ENCODE results near the gene MT1F.
"Not testable (repeated sequence)": the region's sequence is repeated elsewhere in the genome, so short reads cannot be mapped to it uniquely, and the experiment has no call there.

MT1F gene

DNA sequence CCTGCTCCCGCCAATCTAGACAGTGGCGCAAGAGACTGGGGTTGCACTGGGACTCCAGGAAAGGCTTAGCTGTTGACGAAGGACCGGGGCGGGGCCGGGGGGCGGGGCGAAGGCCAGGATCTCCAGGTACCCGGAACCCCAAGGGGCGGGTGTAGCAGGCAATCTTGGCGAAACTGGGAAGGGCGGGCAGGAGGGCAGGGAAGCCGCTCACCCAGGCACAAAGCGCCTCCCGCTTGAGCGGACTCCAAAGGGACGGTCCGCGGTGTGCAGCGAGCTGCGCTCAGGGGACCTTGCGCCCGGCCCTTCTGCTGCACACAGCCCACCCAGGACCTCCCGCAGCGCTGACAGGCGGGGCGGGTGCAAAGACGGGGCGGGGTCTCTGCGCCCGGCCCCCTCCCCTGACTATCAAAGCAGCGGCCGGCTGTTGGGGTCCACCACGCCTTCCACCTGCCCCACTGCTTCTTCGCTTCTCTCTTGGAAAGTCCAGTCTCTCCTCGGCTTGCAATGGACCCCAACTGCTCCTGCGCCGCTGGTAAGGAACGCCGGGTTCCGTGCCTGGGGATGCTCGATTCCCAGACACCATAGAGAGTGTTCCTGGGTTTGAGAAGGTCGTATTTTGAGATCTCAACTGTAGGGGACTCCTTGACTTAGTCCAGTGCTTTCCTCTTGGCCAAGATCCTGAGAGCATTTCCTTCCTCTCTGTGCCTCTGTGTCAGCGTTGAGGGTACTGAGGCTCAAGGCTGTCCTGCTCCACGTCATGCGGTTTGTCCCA is at the start of gene MT1F:
Gene MT1F, plus strand, starts transcription at position 405 of the 772 bp plus-strand sequence. Its CDS starts 100 bp downstream, at position 505.
- no peak for DNase-seq

DNA sequence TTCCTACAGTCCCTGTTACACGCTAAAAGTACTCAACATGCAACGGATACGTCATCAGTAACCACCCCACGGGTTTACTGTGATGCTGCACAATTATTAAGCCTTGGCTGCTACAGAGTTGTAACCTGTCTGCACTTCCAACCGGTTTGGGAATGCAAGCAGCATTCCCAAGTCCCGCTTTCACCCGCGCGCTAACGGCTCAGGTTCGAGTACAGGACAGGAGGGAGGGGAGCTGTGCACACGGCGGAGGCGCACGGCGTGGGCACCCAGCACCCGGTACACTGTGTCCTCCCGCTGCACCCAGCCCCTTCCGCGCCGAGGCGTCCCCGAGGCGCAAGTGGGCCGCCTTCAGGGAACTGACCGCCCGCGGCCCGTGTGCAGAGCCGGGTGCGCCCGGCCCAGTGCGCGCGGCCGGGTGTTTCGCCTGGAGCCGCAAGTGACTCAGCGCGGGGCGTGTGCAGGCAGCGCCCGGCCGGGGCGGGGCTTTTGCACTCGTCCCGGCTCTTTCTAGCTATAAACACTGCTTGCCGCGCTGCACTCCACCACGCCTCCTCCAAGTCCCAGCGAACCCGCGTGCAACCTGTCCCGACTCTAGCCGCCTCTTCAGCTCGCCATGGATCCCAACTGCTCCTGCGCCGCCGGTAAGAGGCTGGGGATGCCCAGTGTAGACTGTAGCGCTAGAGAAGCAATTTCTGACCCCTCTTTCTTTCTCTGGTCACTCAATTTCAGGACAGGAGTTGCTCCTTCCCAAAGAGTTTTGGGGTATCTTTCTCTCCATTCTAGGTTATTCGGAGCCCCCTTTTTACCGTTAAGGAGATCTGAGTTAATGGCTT is 49.5 kb upstream of the MT1F start, which contains the start of gene MT2A:
Gene MT2A, plus strand, starts transcription at position 542 of the 833 bp plus-strand sequence. Its CDS starts 72 bp downstream, at position 614.
- peak; percentile 77 for DNase-seq

DNA sequence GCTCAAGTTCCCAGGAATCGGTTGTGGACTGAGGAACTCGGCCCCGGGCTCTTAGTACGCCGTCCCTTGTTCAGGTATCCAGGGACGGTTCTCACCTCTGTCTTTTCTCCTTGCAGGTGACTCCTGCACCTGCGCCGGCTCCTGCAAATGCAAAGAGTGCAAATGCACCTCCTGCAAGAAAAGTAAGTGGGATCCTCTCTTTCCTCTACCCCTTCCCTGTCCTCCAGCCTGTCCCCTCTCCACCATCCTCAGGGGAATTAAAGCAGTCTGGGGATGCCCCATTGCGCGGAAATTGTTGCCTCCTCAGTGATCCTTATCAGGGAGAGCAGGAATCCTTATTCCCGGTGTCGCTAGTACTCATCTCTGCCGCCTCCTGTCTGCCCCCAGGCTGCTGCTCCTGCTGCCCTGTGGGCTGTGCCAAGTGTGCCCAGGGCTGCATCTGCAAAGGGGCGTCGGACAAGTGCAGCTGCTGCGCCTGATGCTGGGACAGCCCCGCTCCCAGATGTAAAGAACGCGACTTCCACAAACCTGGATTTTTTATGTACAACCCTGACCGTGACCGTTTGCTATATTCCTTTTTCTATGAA is 48.8 kb upstream of the MT1F start:
- DNase-seq: no peak

DNA sequence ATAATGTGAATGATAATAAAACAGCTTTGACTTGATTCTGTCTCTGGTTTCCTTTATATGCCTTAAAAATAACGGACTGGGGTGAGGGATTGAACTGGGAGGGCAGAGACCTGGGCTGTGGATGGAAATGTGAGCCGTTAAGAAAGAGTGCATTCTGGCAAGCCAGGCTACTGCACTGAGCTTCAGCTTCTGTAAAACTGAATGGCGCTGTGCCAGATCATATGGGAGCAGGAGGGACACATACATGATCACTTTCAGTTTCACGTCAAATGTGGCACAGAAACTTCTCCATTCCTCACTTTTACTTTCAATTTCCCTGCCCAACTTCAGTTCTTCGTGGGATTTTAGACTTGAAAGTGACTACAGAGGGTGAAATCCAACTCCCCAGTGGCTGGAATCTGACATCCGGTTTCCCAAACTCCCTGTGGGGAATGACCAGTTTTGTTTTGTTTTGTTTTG is 48.3 kb upstream of the MT1F start:
- peak; percentile 45 for DNase-seq

DNA sequence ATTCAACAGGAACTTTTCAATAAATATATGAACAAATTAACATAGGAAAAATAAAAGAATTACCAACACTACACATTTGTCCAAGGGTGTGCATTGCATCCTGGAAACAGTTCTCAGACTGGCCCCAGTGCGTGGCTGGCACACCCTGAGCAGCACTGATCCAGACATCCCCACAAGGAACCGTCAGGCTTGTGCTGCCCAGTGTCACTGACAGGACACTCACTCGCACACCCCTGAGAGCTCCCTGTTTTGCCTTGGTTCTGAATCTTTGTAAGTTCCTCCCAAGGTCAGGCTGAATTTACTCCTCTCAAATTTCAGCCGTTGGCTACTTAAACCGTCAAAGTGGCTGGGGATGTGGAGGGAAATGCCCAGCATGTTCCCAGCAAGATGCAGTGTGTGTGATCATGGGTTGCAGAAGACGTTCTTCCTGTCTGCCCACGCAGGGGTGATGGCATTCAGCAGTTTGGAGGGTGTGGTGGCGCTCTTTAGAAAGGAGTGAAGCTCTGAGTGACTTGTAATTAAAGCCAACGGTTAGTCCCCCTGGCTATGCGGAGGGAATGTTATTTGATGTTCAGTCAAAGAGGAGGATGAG is 47.6 kb upstream of the MT1F start:
- DNase-seq: no peak

DNA sequence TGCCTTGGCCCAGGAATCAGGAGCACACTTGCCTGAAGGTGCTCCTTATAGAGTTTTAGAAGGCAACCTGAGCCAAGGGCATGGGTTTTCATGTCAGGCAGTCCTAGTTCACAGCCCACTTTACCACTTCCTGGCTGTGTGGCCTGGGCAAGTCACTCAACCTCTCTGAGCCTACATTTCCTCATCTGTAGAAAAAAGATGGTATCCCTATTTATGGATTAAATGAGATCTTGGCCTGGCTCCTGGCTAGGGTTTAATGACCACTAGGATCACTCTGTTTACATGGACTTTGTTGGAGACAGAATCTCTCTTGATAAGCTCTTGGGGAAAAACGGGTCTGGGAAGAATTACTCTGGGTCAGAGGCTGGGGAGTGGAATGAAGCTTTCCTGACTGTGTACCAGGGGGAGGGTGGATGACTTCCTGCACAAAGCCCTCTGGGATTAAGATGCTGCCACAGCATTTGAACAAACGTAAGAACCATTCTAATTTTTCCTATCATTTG is 47.1 kb upstream of the MT1F start:
- no peak for DNase-seq

DNA sequence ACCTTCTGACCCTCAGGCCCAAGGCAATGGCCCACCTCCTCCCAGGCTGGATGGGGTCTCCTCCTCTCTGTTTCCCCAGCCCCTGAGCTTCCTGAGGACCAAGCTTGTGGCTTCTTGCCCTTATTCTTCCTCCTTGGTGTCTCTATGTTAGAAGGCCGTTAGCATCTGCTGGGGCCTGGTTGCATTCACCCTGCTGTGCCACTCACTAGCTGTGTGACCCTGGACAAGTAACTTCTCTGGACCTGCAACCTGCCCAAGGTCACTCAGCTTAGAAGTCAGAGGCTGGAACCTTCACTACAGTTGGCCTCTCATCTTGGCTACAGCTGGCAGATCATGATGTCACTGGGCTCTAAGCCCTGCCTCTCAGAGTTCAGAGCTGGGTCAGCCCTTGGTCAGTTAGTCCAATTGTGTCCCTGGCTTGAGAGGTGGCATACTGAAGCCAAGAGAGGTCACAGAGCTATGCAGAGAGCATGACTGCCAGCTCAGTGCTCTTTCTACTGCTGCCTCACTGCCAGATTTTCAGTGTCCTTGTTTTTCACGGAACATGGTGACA is 46.4 kb upstream of the MT1F start:
- DNase-seq: no peak

DNA sequence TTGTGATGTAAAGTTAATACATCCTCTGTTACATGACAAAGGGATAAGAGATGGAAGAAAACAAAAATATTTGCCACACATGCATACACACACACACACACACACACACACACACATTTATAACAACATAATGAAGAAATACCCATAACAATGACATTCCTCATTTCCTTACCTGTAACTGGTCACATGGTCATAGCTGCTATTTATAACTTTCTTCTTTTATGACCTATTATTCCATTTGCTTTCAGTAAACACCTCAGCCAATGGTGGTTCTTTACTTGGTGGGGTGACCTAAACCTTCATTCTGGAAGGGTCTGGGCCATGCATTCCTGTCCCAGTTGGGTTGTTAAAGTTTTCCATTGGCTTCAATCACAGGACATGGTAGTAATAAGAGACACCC is 44.1 kb upstream of the MT1F start:
- DNase-seq: no peak

DNA sequence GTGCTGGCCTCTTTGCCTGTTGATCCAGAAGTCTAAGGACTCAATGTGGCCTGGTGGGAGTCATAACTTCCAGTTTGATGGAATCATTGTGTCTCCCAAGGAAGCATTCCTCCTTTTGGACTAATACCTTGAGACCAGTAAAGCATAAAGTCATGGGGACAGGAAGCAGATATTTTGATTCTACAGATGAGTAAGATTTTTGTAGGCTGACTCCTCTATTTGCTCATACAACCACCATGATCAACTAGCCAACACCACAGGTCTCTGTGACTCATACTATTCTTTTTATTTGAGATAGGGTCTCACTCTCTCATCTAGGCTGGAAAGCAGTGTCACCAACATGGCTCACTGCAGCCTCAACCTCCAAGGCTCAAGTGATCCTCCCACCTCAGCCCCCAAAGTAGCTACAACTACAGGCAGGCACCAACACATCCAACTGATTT is 43.2 kb upstream of the MT1F start:
- no peak for DNase-seq

DNA sequence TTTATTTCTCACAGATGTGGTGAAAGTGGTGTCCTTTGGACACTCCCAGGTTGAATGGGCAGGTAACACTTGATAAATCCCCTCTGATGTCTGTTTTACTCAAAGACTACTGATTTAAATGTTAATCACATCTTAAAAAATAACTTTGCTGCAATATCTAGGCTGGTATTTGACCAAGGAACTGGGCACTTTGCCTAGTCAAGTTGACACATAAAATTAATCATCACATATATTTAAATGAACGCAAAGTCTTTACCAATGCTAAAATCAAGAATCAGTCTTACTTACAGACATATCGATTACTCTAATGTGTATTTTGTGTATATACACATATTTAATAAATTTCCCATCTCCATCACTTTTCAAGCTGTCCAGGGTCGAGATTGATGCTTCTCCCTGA is 42.4 kb upstream of the MT1F start:
- no peak for DNase-seq

DNA sequence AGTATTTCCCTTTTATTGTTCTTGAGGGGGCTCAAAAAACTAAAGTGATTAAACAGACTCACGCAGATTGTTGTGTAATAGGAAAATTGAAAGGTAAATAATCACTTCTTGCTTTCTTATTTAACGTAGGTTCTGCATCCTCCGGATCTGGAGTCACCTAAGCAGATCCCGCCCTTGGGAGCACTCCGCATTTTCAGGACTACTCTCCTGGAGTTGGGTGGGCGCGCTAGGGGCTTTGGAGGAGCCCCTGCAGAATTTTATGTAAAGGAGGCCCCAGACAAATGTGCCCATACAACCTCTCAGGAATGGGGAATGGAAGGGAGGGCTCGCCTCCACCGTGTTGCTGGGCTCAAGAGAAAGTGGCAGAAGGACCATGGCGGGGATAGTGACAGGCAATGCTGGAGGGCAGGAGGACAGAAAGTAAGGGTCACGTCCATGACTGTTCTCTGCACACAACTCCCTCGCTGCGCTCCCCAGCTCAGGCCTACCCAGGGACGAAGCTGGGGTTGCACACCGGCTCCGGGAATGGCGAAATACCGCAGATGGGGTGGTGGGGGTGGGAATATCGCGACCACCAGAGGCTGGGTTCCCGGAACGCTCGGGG is 41.0 kb upstream of the MT1F start:
- no peak for DNase-seq

DNA sequence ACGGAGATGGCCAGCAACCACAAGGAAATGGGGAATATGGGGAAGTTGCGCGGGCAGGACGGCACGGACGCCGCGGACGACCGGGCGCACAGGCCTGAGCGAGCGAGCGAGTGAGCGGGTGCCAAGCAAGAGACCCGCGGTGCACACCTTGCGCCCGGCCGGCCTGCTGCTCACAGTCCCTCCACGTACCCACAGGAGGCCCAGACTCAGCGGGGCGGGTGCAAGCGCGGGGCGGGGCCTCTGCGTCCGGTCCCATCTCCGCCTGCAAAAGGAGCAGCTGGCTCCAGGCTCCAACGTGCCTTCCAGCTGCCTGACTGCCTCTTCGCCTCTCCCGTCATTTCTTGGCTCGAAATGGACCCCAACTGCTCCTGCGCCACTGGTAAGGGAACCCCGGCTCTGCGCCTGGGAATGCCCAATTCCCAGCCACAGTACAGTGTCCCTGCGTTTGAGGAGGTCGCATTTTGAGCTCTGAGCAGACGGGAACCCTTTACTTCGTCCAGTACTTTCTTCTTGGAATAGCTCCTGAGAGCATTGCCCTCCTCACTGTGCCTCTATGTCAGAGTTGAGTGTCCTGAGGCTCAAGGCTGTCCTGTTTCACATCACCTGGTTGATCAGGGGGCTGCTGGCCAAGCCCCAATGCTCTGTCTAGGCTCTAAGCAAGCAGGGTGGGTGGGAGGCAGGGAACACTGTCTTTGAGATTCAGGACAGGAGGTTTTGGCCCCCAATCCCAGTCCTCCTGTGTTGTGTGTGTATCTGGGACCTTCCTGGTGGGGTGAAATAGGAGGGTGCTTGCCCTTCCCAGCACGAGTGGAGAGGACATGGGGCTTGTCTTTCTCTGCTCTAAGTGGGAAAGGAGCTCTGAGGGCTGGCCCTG is 40.3 kb upstream of the MT1F start:
- DNase-seq: no peak

DNA sequence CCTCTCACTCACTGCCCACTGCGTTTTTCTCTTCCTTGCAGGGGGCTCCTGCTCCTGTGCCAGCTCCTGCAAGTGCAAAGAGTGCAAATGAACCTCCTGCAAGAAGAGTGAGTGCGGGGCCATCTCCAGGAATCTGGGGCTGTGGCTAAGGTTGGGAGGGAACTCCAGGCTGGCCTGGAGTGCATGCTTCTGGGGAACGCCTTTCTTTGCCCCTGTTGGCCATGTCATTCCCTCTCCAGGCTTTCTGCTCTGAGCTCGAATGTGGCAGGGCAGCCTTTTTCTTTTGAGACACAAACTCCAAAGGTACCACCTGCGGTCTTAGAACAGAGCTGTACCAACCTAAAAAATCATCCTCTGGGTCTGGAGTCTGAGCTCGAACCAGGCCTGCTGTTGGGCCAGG is 39.6 kb upstream of the MT1F start:
- DNase-seq: no peak

DNA sequence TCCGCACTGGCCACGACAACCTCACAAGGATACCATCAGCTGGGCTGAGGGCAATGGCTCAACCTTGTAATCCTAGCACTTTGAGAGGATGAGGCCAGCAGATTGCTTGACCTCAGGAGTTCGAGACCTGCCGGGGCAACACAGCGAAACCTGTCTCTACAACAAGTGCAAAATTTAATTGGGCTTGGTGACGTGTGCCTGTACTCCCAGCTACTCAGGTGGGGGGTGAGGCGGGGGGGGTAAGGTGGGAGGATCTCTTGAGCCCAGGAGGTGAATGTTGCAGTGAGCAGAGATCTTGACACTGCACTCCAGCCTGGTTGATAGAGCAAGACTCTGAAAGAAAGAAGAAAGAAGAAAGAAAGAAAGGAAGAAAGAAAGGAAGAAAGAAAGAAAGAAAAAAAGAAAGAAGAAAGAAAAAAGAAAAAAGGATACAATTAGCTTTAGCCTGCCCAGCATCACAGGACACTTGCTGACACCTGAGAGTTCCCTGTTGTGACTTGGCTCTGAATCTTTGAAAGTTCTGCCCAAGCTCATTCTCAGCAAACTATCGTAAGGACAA is 37.3 kb upstream of the MT1F start:
- no peak for DNase-seq

DNA sequence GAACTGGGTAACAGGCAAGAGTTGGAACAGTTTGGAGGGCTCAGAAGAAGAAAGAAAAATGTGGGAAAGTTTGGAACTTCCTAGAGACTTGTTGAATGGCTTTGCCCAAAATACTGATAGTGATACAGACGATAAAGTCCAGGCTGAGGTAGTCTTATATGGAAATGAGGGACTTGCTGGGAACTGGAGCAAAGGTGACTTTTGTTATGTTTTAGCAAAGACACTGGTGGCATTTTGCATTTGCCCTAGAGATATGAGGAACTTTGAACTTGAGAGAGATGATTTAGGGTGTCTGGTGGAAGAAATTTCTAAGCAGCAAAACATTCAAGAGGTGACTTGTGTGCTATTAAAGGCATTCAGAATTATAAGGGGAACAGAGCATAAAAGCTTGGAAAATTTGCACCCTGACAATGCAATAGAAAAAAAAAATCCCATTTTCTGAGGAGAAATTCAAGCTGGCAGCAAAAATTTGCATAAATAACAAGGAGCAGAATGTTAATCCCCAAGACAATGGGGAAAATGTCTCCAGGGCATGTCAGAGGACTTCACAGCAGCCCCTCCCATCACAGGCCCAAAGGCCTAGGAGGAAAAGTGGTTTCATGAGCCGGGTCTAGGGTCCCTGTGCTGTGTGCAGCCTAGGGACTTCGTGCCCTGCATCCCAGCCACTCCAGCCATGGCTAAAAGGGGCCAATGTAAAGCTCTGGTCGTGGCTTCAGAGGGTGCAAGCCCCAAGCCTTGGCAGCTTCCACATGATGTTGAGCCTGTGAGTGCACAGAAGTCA is 35.9 kb upstream of the MT1F start:
- not testable (repeated sequence) for DNase-seq

DNA sequence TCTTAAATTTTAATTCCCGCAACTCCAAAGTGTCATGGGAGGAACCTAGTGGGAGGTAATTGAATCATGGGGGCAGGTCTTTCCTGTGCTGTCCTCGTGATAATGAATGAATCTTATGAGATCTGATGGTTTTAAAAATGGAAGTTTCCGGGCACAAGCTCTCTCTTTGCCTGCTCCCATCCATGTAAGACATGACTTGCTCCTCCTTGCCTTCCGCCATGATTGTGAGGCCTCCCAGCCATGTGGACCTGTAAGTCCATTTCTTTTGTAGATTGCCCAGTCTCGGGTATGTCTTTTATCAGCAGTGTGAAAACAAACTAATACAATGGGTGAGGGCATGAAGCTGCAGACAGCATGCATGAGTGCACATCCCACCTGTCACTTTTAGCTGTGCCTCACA is 34.6 kb upstream of the MT1F start:
- not testable (repeated sequence) for DNase-seq

DNA sequence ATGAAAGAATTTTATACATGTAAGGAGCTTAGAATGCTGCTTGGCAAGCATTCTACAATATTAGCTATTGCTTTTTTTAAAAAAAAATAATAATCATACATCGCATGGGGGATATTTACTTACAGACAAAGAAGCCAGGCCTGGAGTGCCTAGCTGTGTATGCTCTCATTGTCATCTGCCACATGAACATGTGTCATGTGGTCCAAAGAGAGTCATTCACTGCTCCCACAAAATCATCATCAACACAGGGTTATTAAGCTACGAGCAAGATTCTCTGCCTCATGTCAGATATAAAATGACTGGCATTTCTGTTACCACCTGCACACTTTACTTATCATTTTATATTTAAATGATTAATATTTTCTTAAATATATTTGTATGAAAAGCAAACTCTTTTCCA is 34.1 kb upstream of the MT1F start:
- DNase-seq: no peak

DNA sequence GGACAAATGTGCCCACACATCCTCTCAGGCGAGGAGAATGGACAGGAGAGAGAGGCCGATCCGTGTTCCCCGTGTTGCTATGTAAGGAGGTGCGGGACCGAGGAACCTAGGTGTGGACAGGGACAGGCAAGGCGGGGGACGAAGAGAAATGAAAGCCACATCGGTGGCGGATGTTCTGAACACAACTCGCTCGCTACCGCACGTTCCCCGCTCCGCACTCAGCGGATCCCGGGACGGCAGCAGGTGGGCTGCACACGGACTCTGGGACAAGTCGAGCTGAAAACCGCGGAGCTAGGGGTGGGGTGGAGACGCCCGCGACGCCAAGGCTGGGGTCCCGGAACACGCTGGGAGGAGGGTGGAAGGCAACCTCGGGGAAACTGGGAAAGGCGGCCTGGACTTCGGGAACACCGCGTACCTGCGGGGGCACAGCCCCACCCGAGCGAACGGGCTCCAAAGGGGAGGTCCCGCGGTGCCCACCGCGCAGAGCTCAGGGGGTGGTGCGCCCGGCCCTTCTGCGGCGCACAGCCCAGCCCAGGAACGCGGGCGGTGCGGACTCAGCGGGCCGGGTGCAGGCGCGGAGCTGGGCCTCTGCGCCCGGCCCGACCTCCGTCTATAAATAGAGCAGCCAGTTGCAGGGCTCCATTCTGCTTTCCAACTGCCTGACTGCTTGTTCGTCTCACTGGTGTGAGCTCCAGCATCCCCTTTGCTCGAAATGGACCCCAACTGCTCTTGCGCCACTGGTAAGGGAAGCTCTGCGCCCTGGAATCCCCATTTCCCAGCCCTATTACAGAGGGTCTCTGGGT is 32.4 kb upstream of the MT1F start, which contains the start of gene MT1E:
Gene MT1E, plus strand, starts transcription at position 642 of the 803 bp plus-strand sequence. Its CDS starts 71 bp downstream, at position 713.
- DNase-seq: no peak
